NAMALWA (cell line): ENCODE results near the gene AFAP1L1.

ENCODE experiments used
- DNase-seq: peaks from one replicate; pipeline ENCODE4 v3.0.0-alpha.2; 2015; ENCODE audit warnings: low spot score

Gene AFAP1L1

DNA sequence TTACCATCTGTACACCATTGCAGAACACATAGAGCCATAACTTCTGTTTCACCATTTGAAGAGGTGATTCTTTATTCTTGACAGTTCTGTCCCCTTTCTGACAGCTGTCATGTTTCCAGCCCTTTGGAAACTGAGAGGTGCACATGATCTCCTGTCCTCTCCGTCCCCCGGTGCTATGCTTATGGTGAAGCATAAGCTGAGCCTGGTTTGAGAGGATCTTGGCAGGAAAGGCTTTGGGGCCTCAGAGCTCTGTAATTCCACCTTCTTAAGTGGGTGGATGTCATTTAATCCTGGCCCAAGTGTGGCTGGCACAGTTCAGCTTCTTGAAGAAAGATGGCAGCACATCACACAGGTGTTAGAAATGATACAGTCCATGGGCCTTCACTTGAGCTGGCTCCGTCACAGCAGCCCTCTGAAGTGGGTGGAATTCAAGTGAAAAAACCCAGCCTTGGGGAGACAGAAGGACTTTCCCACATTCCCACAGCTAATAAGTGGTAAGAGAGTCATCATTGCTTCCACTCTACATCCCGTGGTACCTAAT lies 43.0 kb downstream of the AFAP1L1 start:
- peak; percentile 9 for DNase-seq

DNA sequence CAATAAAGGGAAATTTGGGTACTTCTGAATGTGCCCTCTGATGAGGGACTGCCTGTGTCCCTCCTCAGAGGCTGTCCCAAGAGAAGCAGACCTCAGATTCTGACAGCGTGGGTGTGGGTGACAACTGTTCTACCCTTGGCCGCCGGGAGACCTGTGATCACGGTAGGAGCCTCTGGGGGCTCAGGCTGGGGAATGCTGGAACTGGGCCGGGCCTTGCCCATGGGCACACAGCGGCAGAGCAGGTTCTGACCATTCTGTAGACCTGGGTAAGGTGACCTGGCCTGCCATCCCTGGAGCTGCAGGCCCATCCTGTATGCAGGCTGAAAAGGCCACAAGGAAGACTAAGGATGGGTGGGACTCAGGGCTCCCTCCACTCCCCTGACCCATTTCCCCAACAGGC lies 44.1 kb downstream of the AFAP1L1 start:
- DNase-seq, result no peak

- DNase-seq, result peak; percentile 73
Observed at GRCh38 chr5:149317281-149318048, 45.8 kb downstream of the AFAP1L1 start.

- no peak for DNase-seq
Observed at GRCh38 chr5:149319174-149319573, 47.5 kb downstream of the AFAP1L1 start.

DNA sequence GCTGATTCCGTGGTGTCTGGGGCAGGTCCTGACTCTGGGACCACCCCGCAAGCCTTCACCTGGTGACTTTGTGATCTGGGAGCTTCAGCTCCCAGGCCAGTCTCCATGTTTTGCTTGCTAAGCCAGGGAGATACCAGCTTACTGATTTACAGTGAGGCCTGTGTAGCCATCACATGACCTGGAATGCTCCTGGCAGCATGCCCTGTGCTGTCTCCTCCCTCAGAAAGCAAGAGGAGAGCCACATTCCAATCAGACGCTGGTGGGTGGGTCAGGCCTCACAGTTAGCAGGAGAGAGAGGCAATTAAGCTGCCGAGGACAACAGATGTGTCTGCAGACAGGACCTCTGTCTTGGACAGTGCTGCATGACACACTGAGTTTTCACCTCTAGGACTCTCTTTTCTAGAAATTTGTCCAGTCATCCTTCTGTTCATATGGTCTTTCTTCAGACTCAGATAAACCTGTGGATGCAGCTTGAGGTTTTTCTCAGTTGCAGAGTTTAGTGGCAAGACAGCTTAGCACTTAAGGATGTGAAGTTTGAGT lies 49.2 kb downstream of the AFAP1L1 start:
- no peak for DNase-seq

DNA sequence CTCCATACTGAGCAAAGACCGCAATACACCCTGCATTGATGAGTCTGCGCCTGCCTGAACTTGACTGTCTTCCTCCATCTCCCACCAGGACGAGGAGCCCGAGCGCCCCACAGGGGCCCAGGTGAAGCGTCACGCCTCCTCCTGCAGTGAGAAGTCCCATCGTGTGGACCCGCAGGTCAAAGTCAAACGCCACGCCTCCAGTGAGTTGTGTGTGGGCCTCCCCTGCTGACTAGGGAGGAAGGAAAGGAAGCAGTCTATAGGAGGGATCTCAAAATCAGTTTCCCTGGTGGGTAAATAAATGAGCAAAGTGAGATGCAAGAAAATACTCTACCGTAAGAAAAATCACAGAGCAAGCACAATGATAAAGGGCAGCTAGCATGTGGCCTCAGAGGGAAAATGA lies 50.9 kb downstream of the AFAP1L1 start:
- DNase-seq, result no peak

GRCh38 chr5:149323210-149323609 lies 51.6 kb downstream of the AFAP1L1 start:
- no peak for DNase-seq

DNA sequence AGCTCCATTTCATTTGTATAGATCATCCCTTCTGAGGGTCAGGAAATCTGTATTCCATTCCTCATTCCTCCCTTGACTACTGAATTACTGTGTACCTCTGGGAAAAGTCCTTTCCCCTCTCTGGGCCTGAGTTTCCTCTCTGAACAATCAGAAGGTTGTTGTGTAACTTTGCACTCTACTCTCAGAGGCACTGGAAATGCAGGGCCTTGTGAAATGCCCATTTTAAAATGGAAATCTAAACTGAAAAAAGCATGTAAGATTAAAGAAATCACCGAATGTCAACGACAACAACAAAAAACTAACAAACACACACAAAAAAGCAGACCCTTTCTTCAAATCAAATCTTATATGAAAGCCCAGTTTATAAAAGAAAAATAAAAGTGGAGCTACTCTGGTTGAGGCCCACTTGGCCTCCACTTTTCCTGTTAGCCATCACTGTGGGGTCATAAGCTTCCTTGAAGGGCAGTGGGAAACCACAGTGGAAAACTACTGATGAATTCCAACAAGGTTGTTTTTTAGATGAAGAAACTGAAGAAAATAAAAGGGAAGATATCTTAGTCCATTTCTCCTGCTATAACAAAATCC lies 52.1 kb downstream of the AFAP1L1 start:
- DNase-seq, result no peak

DNA sequence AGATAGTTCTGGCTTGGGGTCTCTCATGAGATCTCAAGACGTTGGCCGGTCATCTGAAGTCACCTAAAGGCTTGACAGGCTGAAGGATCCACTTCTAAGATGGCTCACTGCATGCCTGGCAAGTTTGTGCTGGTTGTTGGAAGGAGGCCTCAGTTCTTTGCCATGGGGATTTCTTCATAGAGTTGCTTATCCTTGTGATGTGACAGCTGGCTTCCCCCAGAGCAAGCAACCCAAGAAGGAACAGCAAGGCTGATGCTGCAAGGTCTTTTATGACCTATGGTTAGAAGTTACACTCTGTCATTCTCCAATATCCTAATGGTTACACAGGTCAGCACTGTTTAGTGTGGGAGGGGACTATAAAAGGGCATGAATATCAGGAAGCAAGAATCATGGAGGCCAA lies 53.0 kb downstream of the AFAP1L1 start:
- no peak for DNase-seq

GRCh38 chr5:149325166-149325735 lies 53.6 kb downstream of the AFAP1L1 start:
- DNase-seq, result no peak

- no peak for DNase-seq
Observed at GRCh38 chr5:149325894-149326293, 54.2 kb downstream of the AFAP1L1 start.

GRCh38 chr5:149326611-149327010 lies 55.0 kb downstream of the AFAP1L1 start:
- DNase-seq, result no peak

DNA sequence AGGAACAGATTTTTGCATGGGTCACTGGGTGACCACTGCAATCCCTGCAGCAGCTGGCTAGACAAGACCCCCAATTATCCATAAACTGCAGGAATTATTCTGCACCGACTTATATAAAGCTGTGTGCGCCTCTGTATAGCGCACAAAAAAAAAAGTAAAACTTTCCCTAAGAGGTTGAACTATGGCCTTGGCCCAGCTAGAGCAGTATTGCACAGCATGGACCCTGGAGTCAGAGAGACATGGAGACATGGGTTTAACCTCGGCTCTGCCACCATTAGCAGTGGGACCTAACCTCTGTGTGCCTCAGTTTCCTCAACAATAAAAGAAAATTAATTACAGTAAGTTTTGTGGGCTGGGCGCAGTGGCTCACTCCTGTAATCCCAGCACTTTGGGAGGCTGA lies 56.5 kb downstream of the AFAP1L1 start:
- no peak for DNase-seq

DNA sequence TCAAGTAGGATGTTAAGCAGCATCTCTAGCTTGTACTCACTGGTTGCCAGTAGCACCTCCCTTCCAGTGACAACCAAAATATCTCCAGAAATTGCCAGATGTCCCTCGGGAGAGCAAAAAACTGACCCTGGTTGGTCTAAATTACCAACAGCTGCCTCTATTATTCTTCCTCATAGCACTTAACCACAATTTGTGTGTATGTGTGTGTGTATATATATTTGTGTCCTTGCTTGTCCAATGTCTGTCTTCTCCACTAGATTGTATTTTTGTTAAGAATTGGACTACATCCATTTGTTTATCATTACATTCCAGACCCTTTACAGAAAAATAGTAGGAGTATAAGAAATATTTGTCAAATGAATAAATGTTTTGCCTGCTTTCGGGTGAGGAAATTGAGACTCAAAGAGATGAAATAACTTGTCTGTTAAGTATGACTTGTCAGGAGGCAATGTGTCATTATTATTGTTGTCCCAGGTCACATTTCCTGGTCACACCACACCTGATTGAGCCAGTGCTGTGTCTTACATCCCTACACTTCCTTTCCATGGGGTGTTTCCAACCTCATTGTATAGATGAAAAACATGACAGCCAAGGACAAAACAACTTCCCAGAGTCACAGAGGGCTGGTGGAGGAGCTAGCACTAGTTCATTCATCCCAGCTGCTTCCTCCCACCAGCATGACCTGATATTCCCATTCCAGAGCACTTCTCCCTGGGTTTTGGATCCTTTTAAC lies 62.2 kb downstream of the AFAP1L1 start:
- DNase-seq, result no peak

GRCh38 chr5:149337736-149338135 lies 66.1 kb downstream of the AFAP1L1 start:
- no peak for DNase-seq

GRCh38 chr5:149338364-149338763 lies 66.7 kb downstream of the AFAP1L1 start:
- no peak for DNase-seq

GRCh38 chr5:149340920-149341319 lies 69.3 kb downstream of the AFAP1L1 start:
- DNase-seq, result no peak

DNA sequence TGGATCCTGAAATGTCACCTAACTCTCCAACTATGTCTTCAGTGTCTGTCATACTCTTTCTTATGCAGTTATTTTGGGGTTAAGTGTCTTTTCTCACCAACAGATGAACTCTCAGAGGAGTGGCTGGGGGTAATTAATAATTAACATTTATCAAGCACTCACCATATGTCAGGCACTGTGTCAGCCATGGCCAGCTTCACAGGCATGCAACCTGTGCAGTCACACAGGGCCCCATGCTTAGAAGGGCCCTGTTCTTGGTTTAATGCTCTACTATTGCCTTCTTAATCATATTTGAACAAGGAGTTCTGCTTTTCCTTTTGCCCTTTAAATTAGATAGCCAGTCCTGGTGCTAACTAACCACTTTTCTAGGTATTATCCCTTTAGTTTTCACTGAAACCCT lies 70.2 kb downstream of the AFAP1L1 start:
- DNase-seq, result no peak

- no peak for DNase-seq
Observed at GRCh38 chr5:149344151-149344550, 72.5 kb downstream of the AFAP1L1 start.

- peak; percentile 97 for DNase-seq
Observed at GRCh38 chr5:149345147-149345891, 73.7 kb downstream of the AFAP1L1 start, which contains the start of gene GRPEL2. Gene GRPEL2, plus strand, starts transcription at chr5:149345499. Its CDS starts 41 bp downstream, at chr5:149345540.

DNA sequence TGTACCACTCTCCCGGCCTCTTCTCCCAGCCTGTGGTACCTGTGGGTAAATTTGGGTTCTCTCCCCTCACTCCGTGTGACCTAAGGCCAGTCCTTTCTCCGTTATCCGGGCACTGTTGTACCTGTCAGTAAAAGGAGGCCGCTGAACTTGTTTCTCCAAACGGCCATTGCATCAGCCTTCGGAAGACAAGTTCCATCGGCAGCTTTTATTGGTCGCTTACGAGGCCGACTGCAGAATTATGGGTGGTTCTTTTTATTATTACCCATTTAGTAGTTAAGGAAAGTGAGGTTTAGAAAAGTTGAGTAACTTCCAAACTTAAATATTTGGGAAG lies 74.2 kb downstream of the AFAP1L1 start:
- DNase-seq, result peak; percentile 40

- DNase-seq, result no peak
Observed at GRCh38 chr5:149348518-149348917, 76.9 kb downstream of the AFAP1L1 start.
